Stimulated activated naive CD8-positive, alpha-beta T cell treated with anti-CD3 and anti-CD28 coated beads, Interleukin-15, Interleukin-2, amounts not matched to agents 100 ng/mL and 50 ng/mL, for 24 hours (primary cell): ENCODE data around the gene ERC2.

Experiments used
- H3K27ac Mint-ChIP-seq: one replicate; pipeline ENCODE4 v1.8.0; 2021; ENCODE audit warnings: mild to moderate bottlenecking, mixed read lengths
- H3K27me3 Mint-ChIP-seq: one replicate; pipeline ENCODE4 v1.8.0; 2021; ENCODE audit warnings: mixed read lengths
- H3K36me3 Mint-ChIP-seq: one replicate; pipeline ENCODE4 v1.8.0; 2021; ENCODE audit warnings: low read depth, mixed read lengths
- H3K4me1 Mint-ChIP-seq: one replicate; pipeline ENCODE4 v1.8.0; 2021; ENCODE audit warnings: low read depth, mixed read lengths
- H3K4me3 Mint-ChIP-seq: one replicate; pipeline ENCODE4 v1.8.0; 2021; ENCODE audit warnings: mild to moderate bottlenecking, mixed read lengths
- H3K9me3 Mint-ChIP-seq: one replicate; pipeline ENCODE4 v1.8.0; 2021; ENCODE audit warnings: mixed read lengths

The ERC2 gene

DNA sequence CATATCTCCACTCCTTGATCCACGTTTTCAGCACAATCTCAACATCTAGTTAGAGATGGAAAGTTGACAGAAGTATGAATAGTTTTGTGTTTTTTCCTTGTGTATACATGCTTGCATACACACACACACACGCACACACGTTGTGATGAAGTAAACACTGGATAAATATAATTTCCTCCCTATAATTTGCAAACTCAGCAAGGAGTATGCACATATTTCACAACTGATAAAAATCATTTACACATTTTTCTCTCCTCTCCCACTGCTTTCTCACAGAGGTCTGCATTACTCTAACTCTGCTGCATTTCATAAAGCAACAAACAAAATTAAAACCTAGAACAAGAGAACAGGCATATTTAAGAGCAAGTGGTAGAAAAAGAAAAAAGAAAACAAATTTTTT is 320.9 kb downstream of the ERC2 start:
- no peak overlapping the region for H3K27ac Mint-ChIP-seq
- no peaks in the 10 kb centered on the region for H3K4me1 Mint-ChIP-seq
- H3K36me3 Mint-ChIP-seq: no peaks in the 10 kb centered on the region
- no peaks in the 10 kb centered on the region for H3K9me3 Mint-ChIP-seq
- no peak overlapping the region for H3K4me3 Mint-ChIP-seq
- no peaks in the 10 kb centered on the region for H3K27me3 Mint-ChIP-seq

GRCh38 chr3:56145410-56145809 is 322.9 kb downstream of the ERC2 start:
- no peaks in the 10 kb centered on the region for H3K9me3 Mint-ChIP-seq
- no peaks in the 10 kb centered on the region for H3K4me1 Mint-ChIP-seq
- H3K27me3 Mint-ChIP-seq: peaks cover under 1% of the 10 kb centered on the region
- no peak overlapping the region for H3K27ac Mint-ChIP-seq
- no peak overlapping the region for H3K4me3 Mint-ChIP-seq
- no peaks in the 10 kb centered on the region for H3K36me3 Mint-ChIP-seq

DNA sequence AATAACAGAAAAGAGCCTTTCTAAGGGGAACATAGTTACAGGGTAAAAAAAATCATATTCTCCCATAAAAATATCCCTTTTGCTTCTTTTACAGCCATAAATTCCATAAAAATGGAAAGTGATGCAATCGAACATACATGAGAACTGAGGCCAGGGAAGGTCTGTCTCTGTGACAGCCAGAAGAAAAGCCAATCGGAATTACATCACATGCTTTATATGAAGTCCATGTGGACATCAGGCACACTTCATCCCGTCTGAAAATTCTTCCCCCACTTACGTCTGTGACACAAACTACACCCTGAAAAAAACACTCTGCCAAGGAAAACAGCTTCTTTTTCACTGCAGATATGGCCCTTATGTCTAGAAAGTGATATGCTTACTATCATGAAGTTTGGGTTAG is 323.5 kb downstream of the ERC2 start:
- peaks cover 4% of the 10 kb centered on the region for H3K27me3 Mint-ChIP-seq
- H3K9me3 Mint-ChIP-seq: no peaks in the 10 kb centered on the region
- no peak overlapping the region for H3K27ac Mint-ChIP-seq
- H3K4me1 Mint-ChIP-seq: no peaks in the 10 kb centered on the region
- no peaks in the 10 kb centered on the region for H3K36me3 Mint-ChIP-seq
- no peak overlapping the region for H3K4me3 Mint-ChIP-seq

- Mint-ChIP-seq H3K27me3 (peaks cover 6% of the 10 kb centered on the region), H3K27ac (no peak overlapping the region), H3K36me3 (no peaks in the 10 kb centered on the region), H3K4me3 (no peak overlapping the region), H3K4me1 (no peaks in the 10 kb centered on the region), H3K9me3 (no peaks in the 10 kb centered on the region)
These were observed 330.9 kb downstream of the ERC2 start for GRCh38 chr3:56137415-56137814.

DNA sequence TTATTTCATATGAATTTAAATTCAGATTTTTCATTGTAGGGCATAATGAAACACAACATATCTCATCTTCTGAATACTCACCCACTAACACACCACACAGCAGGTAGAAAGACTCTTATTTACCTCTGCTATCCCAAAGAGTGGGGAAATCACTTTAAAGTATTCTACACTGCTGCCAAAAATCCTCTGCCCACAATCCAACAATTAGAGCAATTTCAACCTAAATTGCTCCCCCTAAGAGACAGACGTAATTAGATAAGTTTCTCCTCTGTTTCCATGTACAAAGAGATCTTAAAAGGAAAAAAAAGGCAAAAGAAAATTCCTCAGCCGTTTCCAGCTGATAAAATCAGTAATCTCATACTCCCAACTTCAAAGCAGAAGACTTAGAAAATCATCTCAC is 331.8 kb downstream of the ERC2 start:
- no peaks in the 10 kb centered on the region for H3K4me1 Mint-ChIP-seq
- no peak overlapping the region for H3K4me3 Mint-ChIP-seq
- no peaks in the 10 kb centered on the region for H3K9me3 Mint-ChIP-seq
- H3K27ac Mint-ChIP-seq: no peak overlapping the region
- H3K36me3 Mint-ChIP-seq: no peaks in the 10 kb centered on the region
- peaks cover 6% of the 10 kb centered on the region for H3K27me3 Mint-ChIP-seq

- Mint-ChIP-seq H3K4me1 (no peaks in the 10 kb centered on the region), H3K36me3 (no peaks in the 10 kb centered on the region), H3K9me3 (no peaks in the 10 kb centered on the region), H3K27ac (no peak overlapping the region), H3K4me3 (no peak overlapping the region), H3K27me3 (peaks cover 9% of the 10 kb centered on the region)
These were observed 332.3 kb downstream of the ERC2 start for GRCh38 chr3:56135941-56136340.

DNA sequence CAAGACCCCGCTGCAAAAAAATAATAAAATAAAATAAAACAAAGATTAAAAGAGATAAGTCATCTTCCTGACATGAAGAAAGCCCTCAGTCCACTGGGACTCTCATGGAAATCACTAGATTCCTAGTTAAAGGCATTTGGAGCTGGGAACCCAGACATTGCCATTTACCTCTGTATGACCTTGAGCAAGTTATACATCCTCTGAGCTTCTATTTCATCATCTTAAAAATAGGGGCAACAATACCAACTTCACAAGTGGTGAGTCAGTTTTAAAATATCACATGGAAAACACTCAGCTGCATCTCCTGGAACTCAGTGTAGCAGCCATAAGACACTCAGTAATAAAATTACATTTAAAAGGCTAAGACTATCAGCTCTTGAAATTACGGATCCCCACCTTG is 334.8 kb downstream of the ERC2 start:
- Mint-ChIP-seq H3K27me3 (peaks cover 4% of the 10 kb centered on the region), H3K27ac (no peak overlapping the region), H3K4me1 (no peaks in the 10 kb centered on the region)

GRCh38 chr3:56132762-56133161 is 335.5 kb downstream of the ERC2 start:
- Mint-ChIP-seq H3K27ac (no peak overlapping the region), H3K9me3 (no peaks in the 10 kb centered on the region), H3K27me3 (peaks cover 4% of the 10 kb centered on the region)

More for the DNA sequence above, 334.8 kb downstream of the ERC2 start:
- H3K36me3 Mint-ChIP-seq: no peaks in the 10 kb centered on the region
- no peak overlapping the region for H3K4me3 Mint-ChIP-seq
- no peaks in the 10 kb centered on the region for H3K9me3 Mint-ChIP-seq

DNA sequence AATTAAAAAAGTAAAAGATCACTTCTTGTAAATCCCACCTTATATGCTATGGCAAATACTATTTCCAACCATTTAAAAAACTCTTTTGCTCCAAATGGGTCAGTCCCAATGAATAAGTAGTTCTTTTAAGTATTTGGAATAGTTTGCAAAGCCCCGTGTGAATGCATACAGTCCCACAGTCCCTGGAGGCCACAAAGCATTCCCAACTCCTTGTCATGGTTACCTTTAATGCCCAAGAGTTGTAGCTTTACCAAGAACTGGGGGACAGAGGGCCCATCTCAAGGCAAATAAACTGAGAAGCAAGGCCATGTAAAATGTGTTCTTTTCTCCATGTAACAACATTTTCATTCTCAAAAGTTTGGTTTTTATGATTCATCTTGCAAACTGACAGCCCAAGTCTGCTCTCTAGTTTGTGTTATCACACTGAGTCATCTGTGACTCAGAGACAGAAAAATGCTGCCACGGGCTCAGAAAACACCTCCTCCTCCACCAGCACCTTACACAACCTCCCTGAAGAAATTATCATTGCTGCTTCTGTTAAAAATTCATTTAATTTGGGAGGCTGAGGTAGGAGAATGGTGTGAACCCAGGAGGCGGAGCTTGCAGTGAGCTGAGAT is 336.2 kb downstream of the ERC2 start:
- Mint-ChIP-seq H3K4me1 (no peaks in the 10 kb centered on the region), H3K4me3 (no peak overlapping the region), H3K9me3 (no peaks in the 10 kb centered on the region), H3K27ac (no peak overlapping the region), H3K36me3 (no peaks in the 10 kb centered on the region), H3K27me3 (peaks cover 4% of the 10 kb centered on the region)

More at GRCh38 chr3:56132762-56133161, 335.5 kb downstream of the ERC2 start:
- no peaks in the 10 kb centered on the region for H3K4me1 Mint-ChIP-seq
- no peaks in the 10 kb centered on the region for H3K36me3 Mint-ChIP-seq
- no peak overlapping the region for H3K4me3 Mint-ChIP-seq

GRCh38 chr3:56130036-56130435 is 338.2 kb downstream of the ERC2 start:
- Mint-ChIP-seq H3K27me3 (peaks cover 4% of the 10 kb centered on the region), H3K27ac (no peak overlapping the region), H3K4me1 (no peaks in the 10 kb centered on the region), H3K36me3 (no peaks in the 10 kb centered on the region), H3K9me3 (no peaks in the 10 kb centered on the region), H3K4me3 (no peak overlapping the region)

GRCh38 chr3:56126632-56127031 is 341.6 kb downstream of the ERC2 start:
- Mint-ChIP-seq H3K9me3 (no peaks in the 10 kb centered on the region), H3K27ac (no peak overlapping the region)

GRCh38 chr3:56125358-56126005 is 342.8 kb downstream of the ERC2 start:
- no peaks in the 10 kb centered on the region for H3K9me3 Mint-ChIP-seq
- H3K4me3 Mint-ChIP-seq: no peak overlapping the region
- H3K27ac Mint-ChIP-seq: no peak overlapping the region
- H3K27me3 Mint-ChIP-seq: peaks cover 10% of the 10 kb centered on the region
- H3K4me1 Mint-ChIP-seq: no peaks in the 10 kb centered on the region
- H3K36me3 Mint-ChIP-seq: no peaks in the 10 kb centered on the region

More at GRCh38 chr3:56126632-56127031, 341.6 kb downstream of the ERC2 start:
- Mint-ChIP-seq H3K36me3 (no peaks in the 10 kb centered on the region), H3K4me3 (no peak overlapping the region), H3K27me3 (peaks cover 13% of the 10 kb centered on the region), H3K4me1 (no peaks in the 10 kb centered on the region)

DNA sequence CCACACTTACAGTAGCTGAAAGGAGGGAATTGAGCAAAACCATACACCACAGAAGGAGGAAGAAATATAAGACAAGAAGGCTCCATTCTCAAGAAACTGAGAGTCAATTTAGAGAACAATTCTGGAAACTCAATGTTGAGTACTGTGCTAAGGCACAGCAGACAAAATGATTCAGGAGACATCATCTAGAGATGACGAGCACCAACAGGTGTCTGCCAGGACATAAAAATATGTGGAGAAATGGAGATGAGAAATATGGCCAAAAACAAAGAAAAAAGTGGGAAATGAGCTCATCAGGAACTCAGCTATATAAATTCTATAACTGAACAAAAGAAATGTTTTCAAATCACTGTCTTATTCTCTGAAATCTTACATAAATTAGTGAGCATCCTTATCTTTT is 343.7 kb downstream of the ERC2 start:
- Mint-ChIP-seq H3K36me3 (no peaks in the 10 kb centered on the region), H3K4me1 (no peaks in the 10 kb centered on the region), H3K27me3 (peaks cover 10% of the 10 kb centered on the region), H3K4me3 (no peak overlapping the region), H3K9me3 (no peaks in the 10 kb centered on the region), H3K27ac (no peak overlapping the region)

DNA sequence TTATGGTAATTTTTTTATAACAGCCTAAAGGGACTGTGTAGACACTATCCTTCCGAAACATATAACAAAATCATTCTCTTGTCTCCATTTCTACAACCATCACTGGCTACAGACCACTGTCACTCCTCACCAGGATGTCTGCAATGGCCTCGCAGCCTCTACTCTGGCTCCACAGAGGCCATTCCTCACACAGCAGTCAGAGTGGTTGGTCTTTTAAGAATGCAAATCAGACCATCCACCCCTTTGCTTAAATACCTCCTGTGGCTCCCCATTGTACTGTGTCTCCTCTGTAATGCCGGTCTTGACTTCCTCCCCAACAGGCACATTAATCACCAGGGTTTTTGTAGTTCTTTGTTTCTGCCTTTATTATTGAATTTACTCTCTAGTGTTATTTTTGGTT is 344.8 kb downstream of the ERC2 start:
- Mint-ChIP-seq H3K27me3 (peaks cover 10% of the 10 kb centered on the region), H3K36me3 (no peaks in the 10 kb centered on the region), H3K4me1 (no peaks in the 10 kb centered on the region), H3K27ac (no peak overlapping the region), H3K4me3 (no peak overlapping the region), H3K9me3 (no peaks in the 10 kb centered on the region)

DNA sequence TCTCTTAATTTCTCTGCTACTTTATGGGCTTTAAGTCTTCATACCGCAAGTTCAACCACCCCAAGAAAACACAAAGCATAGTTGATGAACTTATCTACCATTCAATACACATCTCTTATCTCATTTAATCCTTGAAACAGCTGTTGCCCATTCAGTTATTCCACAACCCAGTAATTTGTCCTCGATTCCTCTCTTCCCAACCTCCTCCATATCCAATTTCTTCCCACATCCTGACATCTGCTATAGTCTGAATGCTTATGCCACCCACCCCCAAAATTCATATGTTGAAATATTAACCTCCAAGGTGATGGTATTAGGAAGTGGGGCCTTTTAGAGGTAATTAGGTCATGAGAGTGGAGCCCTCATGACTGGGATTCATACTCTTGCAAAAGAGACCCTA is 345.4 kb downstream of the ERC2 start:
- H3K36me3 Mint-ChIP-seq: no peaks in the 10 kb centered on the region

DNA sequence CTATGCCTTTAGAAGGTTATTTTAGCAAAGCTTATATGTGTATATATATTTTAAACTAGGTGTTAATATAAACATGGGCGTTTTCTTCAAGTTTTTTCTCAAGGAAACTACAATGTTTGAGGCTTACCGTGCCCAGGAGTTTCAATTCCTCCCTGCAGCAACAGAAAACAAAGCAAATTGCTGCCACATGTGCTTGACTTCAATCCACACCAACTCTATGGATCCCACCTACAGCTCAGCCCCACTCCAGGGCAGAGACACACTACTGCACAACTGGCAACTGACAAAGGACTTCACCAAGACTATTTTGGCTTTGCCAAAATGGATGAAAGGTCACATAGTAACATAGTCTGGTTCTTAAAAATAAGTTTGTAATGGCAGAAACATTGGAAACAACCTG is 346.6 kb downstream of the ERC2 start:
- Mint-ChIP-seq H3K4me3 (no peak overlapping the region), H3K36me3 (no peaks in the 10 kb centered on the region), H3K27me3 (peaks cover 10% of the 10 kb centered on the region), H3K9me3 (peaks cover 3% of the 10 kb centered on the region), H3K4me1 (no peaks in the 10 kb centered on the region), H3K27ac (no peak overlapping the region)

More for the DNA sequence above, 345.4 kb downstream of the ERC2 start:
- Mint-ChIP-seq H3K9me3 (peaks cover 3% of the 10 kb centered on the region), H3K4me1 (no peaks in the 10 kb centered on the region), H3K27me3 (peaks cover 10% of the 10 kb centered on the region), H3K27ac (no peak overlapping the region), H3K4me3 (no peak overlapping the region)
